HG02763 (cell line): ENCODE measurements around the gene HMX3.

Experiments
- ATAC-seq: cut with Tn5 transposase; IDR thresholded peaks from one replicate; pipeline ENCODE4 v1.9.1; 2021; ENCODE audit warnings: mild to moderate bottlenecking, moderate library complexity; ENCODE audit not compliant: unreplicated experiment

HMX3 gene

DNA sequence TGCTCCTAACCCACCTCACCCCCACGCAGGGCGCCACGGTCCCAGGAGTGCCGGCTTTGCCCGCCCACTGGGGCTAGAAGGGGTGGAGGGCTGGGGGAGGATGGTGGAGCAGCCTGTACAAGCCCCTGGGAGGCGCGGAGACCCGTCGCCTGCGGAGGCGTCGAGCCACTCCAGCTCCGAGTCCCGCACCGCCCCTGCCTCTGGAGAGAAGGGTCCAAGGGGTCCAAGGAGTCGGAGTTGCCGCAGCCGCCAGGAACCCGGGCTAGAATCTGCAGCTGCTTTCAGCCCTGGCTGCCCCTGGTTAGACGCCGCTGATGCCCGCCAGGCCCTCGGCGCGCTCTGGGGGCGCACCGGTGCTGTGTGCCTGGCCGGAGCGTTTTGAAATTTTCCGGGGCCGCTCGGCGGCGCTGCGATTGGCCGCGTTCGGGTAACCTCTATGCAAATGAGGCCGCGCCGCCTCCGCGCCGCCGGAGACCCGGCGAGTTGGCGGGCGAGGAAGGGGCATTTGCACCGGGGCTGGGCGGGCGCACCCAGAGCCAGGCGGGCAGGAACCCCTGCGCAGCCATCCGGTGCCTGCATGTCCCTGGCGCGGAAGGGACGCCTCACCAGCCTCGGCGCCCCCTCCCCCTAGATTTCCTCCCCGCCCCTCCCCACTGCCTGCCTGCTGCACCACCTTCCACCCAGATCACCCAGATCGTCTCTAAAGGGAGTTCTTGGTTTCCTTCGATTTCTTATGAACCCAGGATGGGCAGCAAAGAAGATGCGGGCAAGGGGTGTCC lies 12.1 kb downstream of the HMX3 start, which contains the start of gene HMX2:
Gene HMX2 (plus strand): TSS at position 502 of the 779 bp plus-strand sequence. CDS start 243 bp downstream, at position 745.
- ATAC-seq, result no peak

DNA sequence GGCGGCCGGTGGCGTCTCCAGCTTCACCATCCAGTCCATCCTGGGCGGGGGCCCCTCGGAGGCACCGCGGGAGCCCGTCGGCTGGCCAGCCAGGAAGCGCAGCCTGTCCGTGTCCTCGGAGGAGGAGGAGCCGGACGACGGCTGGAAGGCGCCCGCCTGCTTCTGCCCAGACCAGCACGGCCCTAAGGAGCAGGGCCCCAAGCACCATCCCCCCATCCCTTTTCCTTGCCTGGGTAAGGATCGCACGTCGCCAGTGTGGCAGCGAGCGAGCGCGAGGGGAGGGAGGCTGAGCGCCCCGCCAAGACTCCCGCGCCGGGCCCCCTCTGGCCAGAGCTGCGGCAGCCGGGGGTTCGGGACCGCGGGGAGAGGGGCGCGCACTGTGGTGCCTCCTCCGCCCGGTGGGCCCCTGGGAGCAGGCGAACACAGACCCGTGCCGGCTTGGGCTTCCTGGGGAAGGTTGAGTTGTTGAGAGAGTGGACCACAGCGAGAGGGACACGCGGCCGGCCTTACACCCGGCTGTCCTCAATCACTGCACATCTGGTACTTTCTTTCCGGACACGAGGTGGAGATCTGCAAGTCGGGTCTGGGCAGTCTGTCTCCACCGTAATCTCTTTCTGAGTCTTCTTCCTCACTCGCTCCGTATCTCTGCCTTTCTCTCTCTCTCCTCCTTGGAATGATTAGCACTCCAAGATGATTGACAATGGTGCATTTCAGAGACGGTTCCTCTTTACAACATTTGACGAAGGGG lies 12.8 kb downstream of the HMX3 start:
- ATAC-seq, result no peak

DNA sequence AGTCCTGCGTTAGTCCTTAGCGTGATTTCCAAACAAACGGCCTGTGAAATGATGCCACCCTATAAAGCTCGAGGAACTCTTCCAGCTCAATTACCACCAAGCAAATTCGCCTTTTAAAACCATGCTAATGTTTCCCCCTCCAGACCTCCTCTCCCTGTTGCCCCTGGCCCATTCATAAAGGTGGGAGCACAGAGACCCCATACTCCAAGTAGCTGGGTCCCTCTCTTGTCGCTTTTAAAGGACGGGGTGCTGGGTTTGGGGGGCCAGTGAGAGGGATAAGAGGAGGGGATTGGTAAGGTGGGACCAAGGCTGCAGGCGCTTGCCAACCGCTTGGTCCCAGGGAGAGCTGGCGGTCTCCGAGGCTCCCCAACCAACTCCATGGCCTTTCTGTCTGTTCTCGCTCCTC lies 13.4 kb downstream of the HMX3 start:
- ATAC-seq, result no peak

DNA sequence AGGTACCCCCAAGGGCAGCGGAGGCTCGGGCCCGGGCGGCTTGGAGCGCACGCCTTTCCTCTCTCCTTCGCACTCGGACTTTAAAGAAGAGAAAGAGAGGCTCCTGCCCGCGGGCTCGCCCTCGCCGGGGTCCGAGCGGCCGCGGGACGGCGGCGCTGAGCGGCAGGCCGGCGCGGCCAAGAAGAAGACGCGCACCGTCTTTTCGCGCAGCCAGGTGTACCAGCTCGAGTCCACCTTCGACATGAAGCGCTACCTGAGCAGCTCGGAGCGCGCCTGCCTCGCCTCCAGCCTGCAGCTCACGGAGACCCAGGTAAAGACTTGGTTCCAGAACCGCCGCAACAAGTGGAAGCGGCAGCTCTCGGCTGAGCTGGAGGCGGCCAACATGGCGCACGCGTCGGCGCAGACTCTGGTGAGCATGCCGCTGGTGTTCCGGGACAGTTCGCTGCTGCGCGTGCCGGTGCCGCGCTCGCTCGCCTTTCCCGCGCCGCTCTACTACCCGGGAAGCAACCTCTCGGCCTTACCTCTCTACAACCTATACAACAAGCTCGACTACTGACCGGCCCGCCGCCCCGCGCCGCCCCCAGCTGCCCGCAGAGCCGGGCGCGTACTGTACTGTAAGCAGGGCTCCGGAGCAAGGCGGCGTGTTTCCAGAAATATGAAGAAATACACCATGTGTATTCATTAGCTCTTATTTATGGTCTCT lies 13.9 kb downstream of the HMX3 start:
- ATAC-seq, result no peak

DNA sequence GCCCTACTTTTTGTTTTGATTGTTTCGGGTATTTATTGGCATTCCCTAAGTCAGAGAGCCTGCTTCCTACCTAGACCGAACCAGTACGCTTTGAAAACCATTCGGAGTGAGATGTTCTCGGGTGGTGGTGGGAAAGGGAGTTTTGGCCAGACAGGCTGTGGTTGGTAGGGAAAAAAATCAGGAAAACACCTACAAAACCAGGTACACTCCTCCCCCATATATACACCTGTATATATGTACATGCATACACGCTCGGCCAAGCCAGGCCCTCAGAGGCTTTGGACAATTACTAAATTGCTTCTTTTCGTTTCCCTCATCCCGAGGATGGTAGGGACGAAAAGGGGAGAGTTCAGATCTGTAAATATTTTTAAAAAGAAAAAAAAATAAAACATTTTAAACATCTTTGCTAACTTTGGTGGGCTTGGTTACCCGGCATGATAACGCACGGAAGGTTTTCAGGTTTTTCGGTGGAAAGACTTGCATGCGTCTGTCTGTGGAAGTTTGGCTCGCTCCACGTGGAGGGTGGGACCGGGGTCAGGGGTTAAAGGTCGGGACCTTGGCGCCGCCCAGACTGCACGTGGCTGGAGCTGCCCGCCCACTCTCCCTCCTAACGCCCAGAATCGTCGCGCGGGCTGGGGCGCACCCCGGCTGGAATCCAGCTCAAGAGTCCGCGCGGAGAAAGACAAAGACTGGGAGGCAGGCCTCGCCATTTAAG lies 14.7 kb downstream of the HMX3 start:
- ATAC-seq, result no peak

DNA sequence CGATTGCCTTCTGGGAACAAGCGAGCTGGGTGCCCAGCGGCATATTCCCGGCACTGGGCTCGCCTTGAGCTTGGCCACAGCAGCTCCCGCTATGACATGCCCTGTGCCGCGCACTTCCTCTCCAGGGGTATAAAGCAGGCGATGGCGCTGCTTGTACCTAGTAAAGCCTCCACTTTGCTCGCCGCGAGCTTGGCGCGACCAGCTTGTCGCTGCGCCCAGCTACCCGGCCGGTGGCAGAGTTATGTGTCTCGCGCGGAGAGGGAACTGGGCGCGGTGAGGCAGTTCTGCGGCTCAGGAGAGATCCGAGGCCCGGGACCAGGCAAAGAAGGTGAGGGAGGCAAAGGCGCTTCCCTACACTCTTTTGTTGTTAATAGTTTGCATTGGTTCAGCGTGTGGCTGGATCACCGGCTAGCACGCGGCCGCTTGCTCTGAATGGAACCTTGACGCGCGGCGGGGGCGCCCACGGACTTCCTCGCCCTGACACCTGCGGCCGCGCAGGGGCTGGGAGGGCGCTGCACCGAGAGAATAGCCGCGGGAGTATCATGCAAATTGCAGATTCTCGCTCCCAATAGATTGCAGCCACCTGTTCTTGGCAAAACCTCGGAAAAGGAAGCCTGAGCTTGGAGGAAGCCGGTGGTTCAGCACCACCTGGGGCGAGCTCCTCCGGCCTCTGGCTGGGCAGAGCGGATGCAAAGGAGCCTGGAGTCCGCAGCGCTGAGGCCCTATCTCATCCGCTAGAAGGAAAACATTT lies 15.4 kb downstream of the HMX3 start:
- ATAC-seq, result no peak

DNA sequence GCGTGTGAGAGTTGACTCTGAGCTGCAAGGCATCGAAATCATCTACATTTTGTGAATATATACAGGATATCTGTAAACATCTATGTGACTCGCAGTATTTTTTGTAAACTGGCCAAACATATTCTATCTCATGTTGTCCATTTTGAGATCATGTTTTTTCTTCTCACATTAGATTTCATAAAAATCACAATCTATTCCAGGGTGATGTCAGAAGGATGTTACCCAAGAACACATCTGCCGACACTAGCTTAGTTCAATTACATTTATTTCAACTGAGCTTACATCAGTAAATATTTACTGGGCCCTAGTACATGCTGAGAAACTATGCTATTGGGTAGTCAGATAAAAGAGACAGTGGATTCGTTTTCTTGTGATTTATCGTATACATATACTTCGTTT lies 16.0 kb downstream of the HMX3 start:
- no peak for ATAC-seq

DNA sequence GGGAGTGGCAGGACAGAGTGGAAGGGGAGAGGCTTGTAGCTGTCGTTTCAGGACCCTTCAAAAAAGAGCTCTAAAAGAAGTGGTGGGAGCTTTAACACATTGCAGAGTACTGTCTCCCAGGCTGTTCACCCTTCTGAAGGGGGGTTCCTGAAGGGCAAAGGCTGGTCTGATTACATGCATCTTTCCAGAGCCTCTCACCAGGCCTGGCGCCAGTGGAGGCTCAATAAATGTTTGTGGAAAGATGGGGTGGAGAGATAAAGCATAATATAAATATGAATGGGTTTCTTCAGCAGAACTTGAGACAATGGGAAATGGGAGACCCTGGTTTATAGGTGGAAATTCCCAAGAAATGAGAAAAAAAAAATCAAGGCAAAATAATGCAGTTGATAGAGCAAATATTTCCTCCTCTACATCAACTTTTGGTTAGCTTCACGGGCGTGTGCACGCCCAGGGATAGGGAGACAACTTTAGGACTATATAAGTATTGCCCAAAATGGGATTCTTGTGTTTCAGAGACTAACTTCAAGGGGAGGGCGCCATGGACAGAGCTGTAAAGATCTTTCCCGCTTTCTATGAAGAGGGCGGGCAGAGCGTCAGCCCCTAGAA lies 17.8 kb downstream of the HMX3 start:
- ATAC-seq, result no peak

DNA sequence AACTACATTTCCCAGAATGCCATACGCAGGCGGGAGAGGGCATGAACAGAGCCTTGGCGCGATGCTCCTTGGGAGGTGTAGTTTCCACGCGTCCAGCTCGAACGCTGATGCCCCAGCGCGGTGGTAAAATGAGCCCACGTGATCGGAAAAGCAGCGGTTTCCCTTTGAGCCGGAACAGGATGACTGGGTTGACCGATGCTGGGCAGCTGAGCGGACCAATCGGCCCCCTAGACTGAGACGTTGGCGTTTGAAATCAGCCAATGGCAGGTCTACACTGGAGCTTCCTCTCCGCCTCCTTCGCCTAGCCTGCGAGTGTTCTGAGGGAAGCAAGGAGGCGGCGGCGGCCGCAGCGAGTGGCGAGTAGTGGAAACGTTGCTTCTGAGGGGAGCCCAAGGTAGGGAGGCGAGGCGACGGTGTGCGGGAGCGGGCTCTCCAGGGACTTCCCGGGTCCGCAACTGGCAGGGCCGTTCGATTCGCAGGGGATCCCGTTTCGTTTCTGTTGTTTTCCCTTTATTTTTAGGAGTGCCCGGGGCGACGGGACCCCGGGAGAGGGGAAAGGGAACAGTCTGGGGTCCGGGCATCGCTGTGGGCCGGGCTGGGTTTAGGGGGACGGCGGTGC lies 18.4 kb downstream of the HMX3 start, which contains the start of gene BUB3:
Gene BUB3 (plus strand): TSS at position 311 of the 619 bp plus-strand sequence. CDS start 516 bp downstream, outside the sequence.
- ATAC-seq, result peak; percentile 92

DNA sequence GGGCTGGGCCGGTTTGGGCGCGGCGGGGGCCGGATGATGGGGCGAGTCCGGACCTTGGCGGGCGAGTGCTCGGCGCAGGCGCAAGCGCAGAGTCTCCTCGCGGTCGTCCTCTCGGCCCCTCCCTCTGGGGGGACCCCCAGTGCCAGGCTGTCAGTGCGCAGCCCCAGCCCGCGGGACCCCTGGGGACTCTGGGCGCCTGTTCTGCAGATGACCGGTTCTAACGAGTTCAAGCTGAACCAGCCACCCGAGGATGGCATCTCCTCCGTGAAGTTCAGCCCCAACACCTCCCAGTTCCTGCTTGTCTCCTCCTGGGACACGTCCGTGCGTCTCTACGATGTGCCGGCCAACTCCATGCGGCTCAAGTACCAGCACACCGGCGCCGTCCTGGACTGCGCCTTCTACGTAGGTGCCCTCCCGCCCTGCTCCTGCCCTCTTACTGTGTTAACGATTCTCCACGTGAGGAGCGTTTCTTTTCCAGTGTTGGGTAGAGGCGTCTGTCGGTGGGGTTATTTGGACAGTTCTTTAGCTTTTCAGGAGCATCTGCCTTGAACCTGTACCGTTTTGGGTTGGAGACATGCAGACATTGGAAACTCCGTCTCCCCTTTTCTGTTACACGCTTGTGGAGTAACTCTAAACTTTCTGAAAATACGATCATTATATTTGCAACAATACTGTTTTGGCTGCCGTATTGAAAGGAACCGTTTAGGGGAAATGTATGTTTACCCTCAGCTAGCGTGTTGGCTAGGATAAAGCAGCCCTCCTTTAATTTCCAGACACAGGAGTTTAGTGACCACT lies 19.1 kb downstream of the HMX3 start:
- peak; percentile 47 for ATAC-seq

DNA sequence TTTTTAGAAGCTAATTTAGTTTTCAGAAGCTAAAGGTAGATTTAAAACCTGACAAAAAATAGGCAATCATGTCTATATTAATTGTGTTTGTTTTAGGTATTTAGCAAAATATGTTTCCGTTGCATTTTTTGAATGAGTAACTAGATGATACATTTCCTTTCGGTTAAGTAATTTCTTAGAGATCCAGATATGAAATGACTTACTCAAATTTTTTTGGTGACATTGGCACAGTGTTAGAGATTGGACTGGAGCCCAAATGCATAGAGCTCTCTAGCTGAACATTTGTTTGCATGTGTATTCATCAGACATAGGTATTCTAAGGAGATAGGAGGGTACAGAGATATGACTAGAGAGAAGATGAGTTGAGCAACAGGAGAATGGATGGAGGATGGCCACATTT lies 20.3 kb downstream of the HMX3 start:
- ATAC-seq, result no peak

DNA sequence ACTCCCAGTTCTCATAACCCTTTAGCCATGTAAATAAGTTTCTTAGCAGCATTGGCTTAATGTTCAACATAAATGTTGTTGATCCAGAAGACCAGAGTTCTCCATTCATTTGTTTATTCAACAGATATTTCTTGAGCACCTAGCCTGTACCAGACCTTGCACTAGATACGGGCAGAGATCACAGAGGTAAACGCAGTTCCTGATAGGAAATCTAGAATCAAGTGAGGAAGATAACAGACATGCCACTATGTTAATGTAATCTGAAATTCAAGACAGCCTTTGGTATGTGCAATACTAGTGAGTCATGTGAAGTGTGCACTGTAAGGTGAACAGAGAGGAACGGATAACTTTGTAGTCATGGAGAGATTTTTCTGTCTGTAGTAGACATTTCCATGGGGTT lies 21.4 kb downstream of the HMX3 start:
- no peak for ATAC-seq

DNA sequence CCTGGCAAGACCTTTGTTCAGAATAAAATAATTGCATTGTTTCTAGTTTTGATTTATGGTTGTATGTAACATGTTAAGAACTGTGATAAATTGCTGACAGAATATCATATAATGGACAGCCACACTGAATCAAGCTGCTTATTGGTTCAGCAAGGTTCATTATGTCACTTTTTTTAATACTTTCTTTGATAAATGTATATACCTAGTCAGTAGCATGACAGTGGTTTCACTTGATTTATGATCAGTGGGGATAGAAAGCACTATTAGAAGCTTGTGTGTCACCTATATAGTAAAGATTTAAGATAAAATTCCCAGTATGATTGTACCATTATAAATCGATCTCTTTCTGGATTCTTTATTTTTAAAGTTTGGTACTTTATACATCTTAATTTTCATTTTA lies 22.9 kb downstream of the HMX3 start:
- no peak for ATAC-seq

DNA sequence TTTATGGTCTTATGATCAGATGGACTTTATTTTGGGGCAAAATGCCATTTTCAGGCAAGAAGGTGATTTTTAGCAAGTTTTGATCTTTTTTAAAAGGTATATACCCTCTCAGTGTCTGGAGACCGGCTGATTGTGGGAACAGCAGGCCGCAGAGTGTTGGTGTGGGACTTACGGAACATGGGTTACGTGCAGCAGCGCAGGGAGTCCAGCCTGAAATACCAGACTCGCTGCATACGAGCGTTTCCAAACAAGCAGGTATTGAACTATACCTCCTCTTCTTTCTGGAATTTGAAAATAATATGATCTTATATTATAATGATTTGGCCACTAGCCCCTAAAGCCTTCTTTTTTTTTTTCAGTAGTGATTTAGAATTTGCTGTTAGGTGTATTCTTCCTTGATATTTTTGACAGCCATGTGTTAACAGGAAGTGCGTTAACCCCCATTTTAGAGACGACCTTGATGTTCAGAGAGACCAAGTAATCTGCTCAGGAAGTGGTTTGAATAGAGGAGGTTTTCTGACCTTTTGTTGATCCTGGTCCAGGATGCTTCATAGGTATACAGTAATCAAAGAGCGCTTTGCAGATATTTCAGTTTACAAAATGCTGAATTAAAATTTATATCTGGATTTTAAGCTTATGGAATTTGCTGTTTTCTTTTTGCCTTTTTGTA lies 24.7 kb downstream of the HMX3 start:
- no peak for ATAC-seq

DNA sequence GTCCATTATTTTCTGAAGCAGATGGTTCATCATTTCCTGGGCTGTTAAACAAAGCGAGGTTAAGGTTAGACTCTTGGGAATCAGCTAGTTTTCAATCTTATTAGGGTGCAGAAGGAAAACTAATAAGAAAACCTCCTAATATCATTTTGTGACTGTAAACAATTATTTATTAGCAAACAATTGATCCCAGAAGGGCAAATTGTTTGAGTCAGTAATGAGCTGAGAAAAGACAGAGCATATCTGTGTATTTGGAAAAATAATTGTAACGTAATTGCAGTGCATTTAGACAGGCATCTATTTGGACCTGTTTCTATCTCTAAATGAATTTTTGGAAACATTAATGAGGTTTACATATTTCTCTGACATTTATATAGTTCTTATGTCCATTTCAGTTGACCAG lies 28.5 kb downstream of the HMX3 start:
- no peak for ATAC-seq

DNA sequence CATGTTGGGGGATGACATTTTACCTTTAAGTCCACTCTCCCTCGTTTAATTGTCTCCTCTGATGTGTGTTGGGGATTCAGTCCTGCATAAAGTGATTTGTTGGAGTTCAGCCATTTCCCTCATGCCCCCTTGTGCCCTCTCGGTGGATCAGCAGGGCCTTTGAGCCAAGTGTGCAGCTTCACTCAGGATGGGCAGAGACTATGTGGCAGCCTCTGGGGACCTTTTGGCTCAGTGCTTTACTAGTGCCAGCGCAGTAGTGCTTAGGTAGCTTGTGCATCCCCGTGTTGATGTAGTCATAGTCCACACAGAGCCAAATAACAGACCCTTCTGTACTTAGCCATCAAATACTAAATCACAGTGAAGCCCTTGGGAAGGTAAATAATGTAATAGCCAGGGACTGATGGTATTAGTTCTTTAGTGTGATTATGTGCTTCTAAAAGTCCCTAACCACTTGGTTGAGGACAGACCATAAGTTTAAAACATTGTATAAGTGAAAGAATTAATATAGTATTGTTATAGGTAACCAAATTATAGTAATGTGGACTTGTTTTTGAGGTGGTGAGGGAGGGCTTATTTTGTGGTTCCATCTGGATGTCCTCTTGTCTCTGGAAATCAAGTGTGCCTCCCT lies 29.8 kb downstream of the HMX3 start:
- ATAC-seq, result no peak

DNA sequence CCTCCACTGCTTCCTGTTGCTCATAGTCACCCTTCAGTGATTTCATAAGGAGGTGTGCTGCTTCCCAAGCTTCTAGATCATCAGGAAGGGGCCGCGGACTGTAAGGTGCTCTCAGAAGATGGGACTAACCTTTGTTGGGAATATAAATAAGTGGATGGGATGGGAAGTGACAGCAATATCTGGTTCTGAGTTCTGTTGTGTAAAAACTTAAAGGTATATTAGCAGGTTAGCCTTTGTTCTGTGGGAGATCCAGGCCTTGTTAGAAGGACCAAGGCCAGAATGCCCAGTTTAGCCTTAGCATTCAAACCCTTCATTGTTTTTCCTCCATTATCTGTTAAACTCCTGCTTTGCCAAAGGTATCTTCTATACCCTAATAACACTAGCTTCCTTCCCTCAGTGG lies 30.8 kb downstream of the HMX3 start:
- no peak for ATAC-seq

DNA sequence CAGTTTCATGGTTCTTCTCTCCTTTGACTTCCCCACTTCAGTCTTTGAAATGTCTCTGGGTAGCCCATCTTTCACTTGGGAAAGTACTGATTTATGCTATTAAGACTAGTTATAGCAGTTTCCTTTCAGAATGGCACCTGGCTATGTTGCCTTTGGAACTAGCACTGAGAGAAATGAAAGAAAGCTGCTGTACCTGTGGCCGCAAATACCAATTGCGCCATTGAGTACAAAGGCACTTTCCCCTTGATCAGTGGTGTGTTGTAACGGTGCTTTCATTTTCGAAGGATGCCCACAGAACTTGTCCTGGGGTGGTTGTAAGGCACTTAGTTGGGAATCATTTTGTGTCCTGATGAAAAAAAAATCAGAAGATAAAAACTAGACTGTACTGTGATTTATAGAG lies 35.2 kb downstream of the HMX3 start:
- ATAC-seq, result no peak
